ENCODE results near the gene GINS3.
"Not testable (repeated sequence)": the region's sequence is repeated elsewhere in the genome, so short reads cannot be mapped to it uniquely, and the experiment has no call there.

The GINS3 gene

DNA sequence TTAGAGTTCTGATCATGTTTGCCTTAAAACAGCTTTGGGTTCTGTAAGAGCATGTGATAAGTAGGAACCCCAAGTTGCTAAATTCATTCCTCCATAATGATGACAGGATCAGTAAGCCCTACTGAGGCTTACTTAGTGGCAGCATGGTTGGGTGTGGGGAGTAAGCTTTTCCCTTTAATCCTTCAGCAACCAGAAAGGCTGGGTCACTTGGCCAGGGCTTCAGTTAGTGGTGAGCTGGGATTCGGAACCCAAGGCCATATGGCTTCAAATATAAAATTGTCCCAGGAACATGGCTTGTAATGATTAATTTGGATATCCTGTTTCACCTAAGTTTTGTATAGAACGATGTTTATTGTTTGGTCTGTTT is 850 bp downstream of the GINS3 start:
- peak; percentile 40 for DNase-seq

DNA sequence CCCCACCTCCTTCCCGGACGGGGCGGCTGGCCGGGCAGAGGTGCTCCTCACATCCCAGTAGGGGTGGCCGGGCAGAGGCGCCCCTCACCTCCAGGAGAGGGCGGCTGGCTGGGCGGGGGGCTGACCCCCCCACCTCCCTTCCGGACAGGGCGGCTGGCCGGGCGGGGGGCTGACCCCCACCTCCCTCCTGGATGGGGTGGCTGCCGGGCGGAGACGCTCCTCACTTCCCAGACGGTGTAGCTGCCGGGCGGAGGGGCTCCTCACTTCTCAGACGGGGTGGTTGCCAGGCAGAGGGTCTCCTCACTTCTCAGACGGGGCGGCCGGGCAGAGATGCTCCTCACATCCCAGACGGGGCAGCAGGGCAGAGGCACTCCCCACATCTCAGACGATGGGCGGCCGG is 4.6 kb downstream of the GINS3 start:
- not testable (repeated sequence) for DNase-seq

DNA sequence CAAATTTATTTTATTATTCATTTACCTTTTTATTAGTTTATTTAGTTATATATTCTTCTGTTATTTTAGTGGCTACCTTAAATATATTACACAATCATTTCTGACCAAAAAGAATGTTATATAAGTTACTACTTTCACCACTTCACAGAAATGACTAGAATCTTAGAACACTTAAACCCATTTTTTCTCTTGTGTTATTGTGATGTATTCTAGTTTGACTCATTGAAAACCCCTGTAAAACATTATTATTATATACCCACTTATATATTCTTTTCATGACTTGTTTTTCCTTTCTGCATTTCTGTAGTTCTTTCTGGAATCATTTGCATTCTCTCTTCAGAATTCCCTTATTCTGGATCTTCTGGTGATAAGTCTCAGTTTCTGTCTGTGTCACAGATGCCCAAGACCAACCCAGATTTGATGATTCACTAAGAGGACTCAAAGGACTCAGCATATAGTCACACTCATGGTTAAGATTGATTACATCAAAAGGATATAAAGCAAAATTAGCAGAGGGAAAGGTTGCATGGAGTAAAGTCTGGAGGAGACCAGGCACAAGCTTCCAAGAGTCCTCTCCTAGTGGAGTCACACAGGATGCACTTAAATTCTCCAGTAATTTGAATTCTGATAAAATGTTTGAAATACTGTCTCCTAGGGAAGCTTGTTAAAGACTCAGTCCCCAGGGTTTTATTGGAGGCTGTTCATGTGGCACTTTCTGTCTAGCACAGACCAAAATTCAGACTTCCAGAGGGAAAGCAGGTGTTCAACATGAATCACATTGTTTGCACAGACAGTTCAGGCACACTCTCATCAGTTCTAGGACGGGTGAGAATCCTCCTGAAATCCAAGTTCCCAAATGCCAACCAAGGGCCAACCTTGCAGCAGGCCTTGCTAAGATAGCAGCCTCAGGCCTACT is 7.7 kb downstream of the GINS3 start:
- no peak for DNase-seq

DNA sequence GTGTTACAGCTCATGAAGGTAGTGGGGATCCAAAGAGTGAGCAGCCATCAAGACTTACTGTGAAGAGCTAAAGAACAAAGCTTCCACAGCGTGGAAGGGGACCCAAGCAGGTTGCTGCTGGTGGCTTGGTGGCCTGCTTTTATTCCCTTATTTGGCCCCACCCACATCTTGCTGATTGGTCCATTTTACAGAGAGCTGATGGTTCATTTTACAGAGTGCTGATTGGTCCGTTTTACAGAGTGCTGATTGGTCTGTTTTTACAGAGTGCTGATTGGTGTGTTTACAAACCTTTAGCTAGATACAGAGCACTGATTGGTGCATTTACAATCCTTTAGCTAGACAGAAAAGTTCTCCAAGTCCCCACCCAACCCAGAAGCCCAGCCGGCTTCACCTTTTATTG is 9.0 kb downstream of the GINS3 start:
- DNase-seq = not testable (repeated sequence)

DNA sequence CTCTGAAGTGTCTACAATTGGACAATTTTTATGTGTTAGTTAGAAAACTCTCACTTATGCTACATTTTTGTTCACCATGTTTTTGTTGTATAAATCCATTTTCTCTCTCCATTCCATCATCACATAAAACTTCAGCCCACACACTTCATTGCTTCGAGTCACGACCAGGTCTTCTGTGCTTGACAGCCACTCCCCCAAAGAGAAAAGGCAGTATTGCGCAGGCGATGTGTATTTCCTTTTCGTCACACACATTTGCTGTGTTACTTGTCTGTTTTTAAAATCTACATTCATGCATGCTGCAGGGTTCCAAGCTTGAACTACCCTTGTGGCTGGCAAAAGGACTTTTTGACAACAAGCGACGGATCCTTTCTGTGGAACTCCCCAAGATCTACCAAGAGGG is 10.5 kb downstream of the GINS3 start:
- no peak for DNase-seq

DNA sequence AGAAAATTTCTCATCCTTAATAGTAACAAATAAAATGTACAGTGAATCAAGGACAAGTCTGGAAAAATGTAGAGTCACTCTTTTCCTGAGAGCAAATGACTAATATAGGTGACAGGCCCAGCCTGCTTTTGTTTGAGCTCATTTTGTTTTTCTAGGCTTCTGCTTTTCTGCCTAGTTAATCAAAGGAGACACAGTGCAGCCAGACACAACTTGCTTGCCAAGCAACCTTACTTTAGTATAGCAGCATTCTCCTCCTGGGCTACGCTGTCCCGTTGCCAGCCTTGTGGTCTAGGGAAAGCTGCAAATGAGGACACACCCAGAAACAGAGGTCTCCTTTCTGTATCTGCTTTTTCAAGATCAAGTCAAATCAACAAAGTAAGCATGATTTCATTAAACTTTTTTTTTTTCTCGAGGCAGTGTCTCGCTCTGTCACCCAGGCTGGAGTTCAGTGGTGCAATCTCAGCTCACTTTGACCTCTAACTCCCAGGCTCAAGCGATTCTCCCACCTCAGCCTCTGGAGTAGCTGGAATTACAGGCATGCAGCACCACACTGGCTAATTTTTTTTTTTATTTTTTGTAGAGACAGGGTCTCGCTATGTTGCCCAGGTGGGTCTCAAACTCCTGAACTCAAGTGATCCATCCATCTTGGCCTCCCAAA is 17.2 kb downstream of the GINS3 start:
- DNase-seq = peak; percentile 92

DNA sequence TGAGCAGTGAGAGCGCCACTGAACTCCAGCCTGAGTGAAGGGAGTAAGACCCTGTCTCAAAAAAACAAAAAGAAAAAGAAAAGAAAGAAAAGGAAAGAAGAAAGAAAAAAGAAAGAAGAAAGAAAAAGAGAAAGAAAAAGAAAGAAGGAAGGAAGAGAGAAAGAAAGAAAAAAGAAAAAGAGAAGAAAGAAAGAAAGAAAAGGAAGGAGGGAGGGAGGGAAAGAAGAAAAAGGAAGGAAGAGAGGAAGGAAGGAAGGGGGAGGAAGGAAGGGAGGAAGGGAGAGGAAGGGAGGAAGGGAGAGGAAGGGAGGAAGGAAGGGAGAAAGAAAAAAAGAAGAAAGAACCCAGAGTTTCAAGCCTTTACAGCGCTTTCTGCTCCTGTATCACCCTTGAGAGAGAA is 19.1 kb downstream of the GINS3 start:
- no peak for DNase-seq

DNA sequence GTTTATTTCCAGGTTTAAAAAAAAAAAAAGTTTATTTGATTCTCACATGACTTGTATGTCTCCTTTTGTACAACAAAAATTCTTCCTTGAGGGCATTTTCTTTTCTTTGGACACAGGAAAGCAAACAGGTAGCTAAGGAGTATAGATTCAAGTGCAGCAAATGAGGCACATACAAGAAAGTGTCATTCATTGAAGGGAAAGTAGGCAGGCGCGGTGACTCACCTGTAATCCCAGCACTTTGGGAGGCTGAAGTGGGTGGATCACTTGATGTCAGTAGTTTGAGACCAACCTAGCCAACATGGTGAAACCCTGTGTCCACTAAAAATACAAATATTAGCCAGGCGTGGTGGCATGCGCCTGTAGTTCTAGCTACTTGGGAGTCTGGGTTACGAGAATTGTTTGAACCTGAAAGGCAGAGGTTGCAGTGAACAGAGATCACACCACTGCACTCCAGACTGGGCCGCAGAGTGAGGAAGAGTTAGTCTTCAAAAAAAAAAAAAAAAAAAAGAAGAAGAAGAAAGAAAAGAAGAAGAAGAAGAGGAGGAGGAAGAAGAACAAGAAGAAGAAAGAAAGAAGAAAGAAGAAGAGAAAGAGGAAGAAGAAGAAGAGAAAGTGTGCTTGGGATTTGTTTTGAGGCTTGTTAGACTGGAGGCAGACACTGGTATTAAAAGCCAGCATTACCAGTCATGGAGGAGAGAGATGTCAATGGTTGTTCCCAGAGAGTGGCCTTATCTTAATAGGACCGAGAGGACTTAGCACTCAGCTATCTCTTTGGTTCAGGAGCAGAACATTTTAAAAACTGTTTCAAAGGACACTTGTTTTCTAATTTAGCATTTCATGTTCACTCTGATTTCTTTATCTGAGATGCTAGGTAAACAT is 19.7 kb downstream of the GINS3 start:
- peak; percentile 65 for DNase-seq

DNA sequence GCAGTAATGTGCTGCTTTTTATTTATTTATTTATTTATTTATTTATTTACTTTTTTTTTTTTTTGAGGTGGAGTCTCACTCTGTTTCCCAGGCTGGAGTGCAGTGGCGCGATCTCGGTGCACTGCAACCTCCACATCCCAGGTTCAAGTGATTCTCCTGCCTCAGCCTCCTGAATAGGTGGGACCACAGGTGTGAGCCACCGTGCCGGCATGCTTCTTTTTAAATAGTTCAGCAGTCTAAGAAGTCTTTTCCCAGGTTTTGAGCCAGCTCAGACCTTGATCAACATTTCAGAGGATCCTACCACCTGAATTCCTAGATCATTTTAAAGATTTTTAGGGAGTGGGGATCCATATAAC is 20.3 kb downstream of the GINS3 start:
- not testable (repeated sequence) for DNase-seq

DNA sequence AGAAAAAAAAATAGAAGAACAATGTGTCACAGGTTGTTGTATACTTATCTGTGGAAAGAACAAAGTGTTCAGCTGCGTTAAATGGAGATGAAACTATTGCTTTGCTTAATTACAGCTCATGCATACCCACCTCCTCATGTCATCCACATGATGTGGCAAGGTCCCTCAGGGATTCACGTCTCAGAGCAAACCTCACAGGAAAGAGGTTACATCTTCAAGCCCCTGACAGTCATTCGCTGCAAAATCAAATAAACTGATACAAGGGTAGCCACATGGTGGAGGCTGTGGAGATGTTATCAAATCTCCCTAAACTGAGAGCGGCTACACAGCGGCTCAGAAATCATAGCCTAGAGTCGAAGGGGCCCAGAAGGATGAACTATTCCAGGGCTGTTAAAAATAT is 21.1 kb downstream of the GINS3 start:
- no peak for DNase-seq

DNA sequence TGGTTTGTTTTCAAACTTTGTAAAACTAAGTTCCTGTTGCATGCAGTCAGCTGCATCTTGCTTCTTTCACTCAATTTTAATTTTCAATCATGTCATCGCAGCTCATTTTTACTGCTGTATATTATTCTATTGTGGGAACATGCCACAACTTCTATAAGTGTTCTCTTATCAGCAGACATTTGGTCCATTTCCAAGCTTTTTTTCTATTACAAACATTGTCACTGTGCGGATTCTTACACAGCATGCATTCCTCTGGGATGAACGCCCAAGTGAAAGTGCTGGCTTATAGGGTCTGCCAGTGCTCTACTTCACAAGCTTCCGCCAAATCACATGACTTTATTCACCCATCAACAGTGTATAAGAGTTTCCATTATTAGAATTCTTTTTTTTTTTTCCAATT is 22.7 kb downstream of the GINS3 start:
- no peak for DNase-seq

DNA sequence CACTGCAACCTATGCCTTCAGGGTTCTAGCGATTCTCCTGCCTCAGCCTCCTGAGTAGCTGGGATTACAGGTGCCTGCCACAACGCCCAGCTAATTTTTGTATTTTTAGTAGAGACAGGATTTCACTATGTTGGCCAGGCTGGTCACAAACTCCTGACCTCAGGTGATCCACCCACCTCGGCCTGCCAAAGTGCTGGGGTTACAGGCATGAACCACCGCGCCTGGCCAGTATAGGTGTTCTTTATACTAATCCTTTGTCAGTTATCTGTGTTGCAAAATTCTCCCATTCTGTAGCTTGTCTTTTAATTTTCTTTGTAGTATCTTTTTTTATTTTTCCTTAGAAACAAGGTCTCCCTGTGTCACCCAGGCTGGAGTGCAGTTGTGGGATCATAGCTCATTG is 23.7 kb downstream of the GINS3 start:
- DNase-seq = not testable (repeated sequence)

DNA sequence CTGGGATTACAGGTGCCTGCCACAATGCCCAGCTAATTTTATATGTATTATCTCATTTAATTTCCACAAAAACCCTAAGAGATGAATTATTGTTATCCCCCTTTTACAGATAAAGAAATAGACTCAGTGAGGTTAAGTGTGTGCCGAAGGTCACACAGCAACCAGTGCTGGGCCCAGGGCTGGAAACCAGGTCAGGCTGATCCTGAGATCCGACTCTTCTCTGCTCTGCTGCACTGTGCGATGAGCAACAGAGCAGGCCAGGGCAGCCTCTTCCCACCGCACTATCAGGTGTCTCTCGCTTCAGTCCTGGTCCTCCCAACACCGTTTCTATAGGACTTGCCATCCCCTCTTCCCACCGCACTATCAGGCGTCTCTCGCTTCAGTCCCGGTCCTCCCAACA is 24.8 kb downstream of the GINS3 start:
- DNase-seq = no peak

DNA sequence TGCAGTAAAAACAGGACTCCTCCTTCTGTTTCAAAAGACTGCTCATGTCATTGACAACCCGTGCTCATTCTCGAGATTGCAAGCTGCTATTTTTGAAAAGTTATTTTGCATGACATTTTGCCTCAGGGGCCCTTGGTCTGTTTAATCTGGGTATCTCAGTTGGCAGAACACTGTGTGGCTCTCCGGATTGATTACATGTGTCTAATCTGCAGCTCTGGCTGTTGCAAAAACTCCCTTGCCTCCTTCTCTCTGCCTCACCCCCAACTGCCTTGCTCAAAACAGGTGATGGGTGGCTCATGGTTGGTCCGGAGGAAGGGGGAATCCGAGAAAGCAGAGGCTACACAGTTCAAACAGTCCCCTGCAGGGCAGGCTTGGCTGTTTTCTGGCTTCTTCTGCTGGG is 25.3 kb downstream of the GINS3 start:
- peak; percentile 44 for DNase-seq

DNA sequence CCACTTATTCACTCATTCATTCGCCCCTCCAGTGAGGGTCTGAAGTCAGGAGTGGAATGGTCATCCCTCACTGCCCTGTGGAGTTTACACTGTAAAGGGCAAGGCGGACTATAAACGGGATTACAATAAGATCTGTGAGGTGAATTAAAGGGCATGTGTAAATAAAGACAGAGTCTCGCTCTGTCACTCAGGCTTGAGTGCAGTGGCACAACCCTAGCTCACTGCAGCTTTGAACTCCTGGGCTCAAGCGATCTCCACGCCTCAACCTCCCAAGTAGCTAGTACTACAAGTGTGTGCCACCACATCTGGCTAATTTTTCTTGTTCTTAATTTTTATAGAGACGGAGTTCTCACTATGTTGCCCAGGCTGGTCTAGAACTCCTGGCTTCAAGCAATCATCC is 25.8 kb downstream of the GINS3 start:
- no peak for DNase-seq

DNA sequence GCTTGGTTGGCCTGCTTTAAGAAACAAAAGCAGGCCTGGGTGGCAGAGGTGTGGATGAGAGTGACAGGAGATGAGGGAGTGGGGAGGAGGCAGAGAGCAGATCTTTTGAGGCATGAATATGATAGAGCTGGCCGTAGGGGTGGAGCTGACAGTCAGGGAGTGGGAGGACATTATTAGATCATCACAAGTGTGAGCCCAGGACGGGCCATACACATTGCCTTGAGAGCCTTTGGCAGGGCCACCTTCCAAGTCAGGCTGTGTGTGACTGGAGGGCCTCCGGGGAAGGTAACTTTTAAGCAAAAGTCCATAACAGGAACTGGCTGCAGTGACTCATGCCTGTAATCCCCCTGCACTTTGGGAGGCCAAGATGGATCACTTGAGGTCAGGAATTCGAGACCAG is 26.3 kb downstream of the GINS3 start:
- no peak for DNase-seq

DNA sequence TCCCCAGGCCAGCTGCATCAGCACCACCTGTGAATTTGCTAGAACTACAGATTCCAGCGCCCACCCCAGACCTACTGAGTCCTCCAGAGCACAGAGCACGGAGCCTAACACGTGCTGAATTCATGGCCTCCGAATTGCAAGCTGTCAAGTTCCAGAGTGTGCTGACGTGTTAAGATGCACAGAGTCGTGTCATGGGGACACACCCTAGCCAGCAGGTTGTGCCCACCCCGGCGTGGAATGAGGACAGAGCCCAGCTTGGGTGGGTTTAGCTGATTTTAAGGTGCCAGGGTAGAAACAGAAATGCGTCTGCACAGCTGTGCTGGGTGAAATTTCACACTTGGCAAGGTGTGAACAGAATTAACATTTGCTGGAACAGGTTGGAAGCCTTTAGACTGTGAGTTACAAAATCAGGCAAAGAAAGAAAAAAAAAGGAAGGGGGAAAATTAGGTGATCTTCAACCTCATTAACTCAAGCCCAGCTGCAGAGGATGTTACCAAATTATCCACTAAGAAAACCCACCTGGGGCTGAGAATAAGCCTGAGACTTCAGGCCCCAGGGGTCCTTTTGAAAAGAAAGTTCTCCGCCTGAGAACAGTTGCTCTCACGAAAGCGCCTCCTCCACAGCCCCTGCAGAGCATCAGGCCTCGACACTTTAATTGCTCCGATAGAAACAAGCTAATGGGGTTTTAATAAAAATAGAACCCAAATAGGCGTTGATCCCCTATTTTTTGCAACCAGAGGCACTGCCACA is 27.1 kb downstream of the GINS3 start:
- DNase-seq = no peak

DNA sequence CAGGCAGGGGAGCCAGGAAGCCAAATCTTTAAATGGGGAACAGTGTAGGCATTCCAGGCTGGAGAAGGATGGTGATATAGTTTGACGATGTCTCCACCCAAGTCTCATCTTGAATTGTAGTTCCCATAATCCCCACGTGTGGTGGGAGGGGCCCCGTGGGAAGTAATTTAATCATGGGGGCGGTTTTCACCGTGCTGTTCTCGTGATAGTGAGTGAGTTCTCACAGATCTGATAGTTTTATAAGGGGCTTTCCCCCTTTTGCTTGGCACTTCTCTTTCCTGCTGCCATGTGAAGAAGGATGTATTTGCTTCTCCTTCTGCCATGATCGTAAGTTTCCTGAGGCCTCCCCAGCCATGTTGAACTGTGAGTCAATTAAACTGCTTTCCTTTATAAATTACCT is 28.8 kb downstream of the GINS3 start:
- no peak for DNase-seq

DNA sequence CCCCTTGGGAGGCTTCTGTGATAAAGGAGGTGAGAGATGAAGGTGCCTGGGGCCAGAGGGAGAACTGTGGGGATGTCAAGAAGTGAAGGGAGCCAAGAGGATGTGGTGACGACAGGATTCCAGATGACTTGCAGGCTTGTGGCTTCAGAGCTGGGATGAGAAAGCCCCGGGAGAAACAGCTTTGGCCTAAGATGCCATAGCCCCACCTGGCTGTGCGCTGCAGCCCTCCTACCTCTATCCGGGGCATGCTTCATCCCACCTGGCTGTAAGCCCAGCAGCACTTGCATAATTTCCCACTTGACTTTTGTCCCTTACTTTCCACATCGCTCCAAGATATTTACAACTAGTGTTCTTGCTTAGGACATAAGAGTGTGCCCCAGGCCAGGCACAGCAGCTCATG is 29.3 kb downstream of the GINS3 start:
- DNase-seq = no peak

DNA sequence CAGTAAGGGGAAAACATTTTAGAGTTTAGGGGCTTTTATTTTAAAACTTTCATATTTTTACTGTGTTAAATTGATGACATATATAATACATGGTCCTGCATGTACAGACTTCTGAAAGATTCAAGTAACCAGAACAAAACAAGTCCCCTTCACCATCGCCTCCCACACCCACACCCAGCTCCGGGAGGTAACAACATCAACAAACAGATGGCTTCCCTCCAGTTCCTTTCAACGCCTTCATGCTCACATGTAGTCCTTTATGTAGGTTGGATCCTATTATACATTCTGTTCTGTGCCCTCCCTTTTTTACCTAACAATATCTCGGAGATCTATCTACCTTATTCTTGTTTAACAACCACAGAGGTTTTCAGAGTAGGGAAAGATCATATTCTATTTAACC is 30.5 kb downstream of the GINS3 start:
- DNase-seq = no peak

DNA sequence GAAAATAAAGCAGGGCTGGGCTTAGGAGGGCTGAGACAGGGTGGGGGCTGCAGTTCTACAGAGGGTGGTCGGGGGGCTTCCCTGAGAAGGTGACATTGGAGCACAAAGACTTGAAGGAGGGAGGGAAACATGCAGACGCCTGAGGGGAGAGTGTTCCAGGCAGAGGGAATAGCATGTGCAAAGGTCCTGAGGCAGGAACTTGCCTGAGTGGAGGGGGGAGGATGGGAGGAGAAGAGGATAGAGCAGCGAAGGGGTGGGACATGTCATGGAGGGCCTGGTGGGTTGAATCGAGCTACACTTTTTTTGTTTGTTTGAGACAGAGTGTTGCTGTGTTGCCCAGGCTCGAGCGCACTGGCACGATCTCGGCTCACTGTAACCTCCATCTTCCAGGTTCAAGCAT is 33.0 kb downstream of the GINS3 start:
- no peak for DNase-seq

DNA sequence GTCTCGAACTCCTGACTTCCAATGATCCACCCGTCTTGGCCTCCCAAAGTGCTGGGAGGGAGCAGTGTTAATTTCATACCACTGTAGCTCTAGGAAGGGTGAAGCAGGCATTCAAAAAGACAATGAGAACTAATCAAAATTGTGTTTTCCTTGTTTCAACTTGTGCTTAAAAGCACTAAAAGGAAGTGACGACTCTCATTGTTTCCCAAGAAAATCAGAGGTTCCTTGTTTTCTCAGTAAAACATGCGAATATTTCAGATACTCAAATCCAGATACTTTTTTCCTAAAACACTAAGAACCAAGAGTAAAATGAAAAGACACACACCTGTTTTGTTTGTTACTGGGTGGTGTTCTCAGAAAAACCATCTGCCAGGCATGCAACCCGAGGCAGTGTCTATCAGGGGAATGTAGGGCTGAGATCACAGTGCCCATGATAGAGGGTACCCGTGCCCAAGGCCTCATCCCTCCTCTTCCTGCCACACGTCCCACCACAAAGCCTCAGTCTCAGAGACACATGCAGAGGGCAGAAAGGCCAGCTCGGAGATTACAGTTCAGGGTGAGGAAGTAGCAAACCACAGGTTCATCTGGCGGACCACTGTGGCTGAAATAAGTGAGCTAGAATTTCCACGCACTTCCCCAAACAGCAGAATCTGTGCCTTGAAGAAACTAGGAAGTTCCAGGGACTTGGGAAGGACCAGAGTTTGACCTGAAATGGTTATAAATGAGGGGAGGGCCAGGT is 33.7 kb downstream of the GINS3 start:
- peak; percentile 94 for DNase-seq
